NCI-H82 treated with DMSO at 0.1 percent for 48 hours (cell line): ENCODE results near the gene RBMS1.

Experiments used
- DNase-seq: peaks from one replicate; lab custom pipeline; 2025; ENCODE audit not compliant: unreplicated experiment; lab: John Stamatoyannopoulos, UW

RBMS1 gene

GRCh38 chr2:160411167-160411566 is 82.4 kb downstream of the RBMS1 start:
- DNase-seq: no peak

- no peak for DNase-seq
Observed at GRCh38 chr2:160409480-160409879, 84.1 kb downstream of the RBMS1 start.

GRCh38 chr2:160408959-160409291 is 84.7 kb downstream of the RBMS1 start:
- DNase-seq: no peak

- no peak for DNase-seq
Observed at GRCh38 chr2:160408173-160408958, 85.2 kb downstream of the RBMS1 start.

- no peak for DNase-seq
Observed at GRCh38 chr2:160407393-160408172, 86.0 kb downstream of the RBMS1 start.

GRCh38 chr2:160406591-160407392 is 86.8 kb downstream of the RBMS1 start:
- DNase-seq: no peak

- no peak for DNase-seq
Observed at GRCh38 chr2:160405077-160405867, 88.3 kb downstream of the RBMS1 start.

GRCh38 chr2:160402997-160403979 is 90.3 kb downstream of the RBMS1 start:
- no peak for DNase-seq

- no peak for DNase-seq
Observed at GRCh38 chr2:160402501-160402900, 91.1 kb downstream of the RBMS1 start.

- DNase-seq: no peak
Observed at GRCh38 chr2:160401895-160402294, 91.7 kb downstream of the RBMS1 start.

- no peak for DNase-seq
Observed at GRCh38 chr2:160399880-160400279, 93.7 kb downstream of the RBMS1 start.

- DNase-seq: no peak
Observed at GRCh38 chr2:160397530-160397865, 96.1 kb downstream of the RBMS1 start.

- DNase-seq: no peak
Observed at GRCh38 chr2:160394153-160394552, 99.5 kb downstream of the RBMS1 start.

GRCh38 chr2:160392201-160392600 is 101.4 kb downstream of the RBMS1 start:
- DNase-seq: no peak

- no peak for DNase-seq
Observed at GRCh38 chr2:160390544-160391455, 102.8 kb downstream of the RBMS1 start.

GRCh38 chr2:160389875-160390274 is 103.7 kb downstream of the RBMS1 start:
- DNase-seq: no peak

GRCh38 chr2:160388464-160389263 is 104.9 kb downstream of the RBMS1 start:
- no peak for DNase-seq
